GM12864 (cell line): Measurements from ENCODE around the gene CRYAB.
A peak's percentile ranks its signal among the peaks of the same experiment; 100 is the strongest.

Experiments
- DNase-seq: peaks from one replicate; pipeline ENCODE4 v3.0.0-alpha.2; 2011; ENCODE audit warnings: low read depth
- H3K4me3 ChIP-seq: 2 replicates; pipeline ENCODE4 v1.5.1; 2011; ENCODE audit warnings: mild to moderate bottlenecking, low read depth, low read length, control low read depth
- TF ChIP-seq, protein P1 (sequence below): IDR thresholded peaks from 2 replicates; pipeline ENCODE4 v1.5.1; 2011; ENCODE audit warnings: low read depth, mild to moderate bottlenecking, moderate library complexity, low read length, control low read depth, inconsistent platforms; ENCODE audit errors: missing control alignments

Gene CRYAB

DNA sequence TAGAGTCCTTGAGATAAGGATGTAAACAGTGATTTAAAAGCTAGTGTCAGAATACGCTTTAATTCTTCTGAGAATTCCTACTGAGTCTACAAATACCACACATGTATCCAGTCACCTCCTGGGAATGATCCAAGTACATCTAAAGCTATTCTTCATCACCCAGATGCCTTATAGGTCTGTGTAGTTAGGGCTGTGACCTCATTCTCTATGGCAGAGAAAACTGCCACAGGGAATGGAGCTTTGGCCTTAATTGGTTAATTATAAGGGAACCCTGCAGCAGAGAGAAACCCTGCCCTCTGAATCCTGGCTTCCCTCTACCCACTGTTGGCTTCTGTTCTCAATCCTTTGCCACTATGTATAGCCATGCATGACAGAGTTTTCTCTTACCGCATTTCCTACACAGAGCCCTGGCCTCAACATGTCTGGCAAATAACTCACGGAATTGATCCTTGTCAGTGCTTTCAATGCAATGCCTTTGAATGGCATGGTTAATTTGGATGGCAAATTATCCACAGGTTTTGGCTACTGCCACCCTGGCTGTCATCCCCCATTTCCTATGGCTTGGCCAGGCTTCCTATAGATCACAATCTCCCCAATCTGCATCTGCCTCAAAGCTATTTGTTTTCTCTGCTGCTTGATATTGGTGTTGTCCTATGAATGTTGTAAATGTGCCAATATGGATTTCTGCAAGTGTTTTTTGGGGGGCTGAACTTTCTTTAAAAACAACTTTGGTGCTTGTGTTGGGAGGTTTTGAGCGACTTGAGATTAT is 28.4 kb upstream of the CRYAB start:
- DNase-seq = no peak
- no peak overlapping the region for H3K4me3 ChIP-seq
- TF ChIP-seq, protein P1, sequence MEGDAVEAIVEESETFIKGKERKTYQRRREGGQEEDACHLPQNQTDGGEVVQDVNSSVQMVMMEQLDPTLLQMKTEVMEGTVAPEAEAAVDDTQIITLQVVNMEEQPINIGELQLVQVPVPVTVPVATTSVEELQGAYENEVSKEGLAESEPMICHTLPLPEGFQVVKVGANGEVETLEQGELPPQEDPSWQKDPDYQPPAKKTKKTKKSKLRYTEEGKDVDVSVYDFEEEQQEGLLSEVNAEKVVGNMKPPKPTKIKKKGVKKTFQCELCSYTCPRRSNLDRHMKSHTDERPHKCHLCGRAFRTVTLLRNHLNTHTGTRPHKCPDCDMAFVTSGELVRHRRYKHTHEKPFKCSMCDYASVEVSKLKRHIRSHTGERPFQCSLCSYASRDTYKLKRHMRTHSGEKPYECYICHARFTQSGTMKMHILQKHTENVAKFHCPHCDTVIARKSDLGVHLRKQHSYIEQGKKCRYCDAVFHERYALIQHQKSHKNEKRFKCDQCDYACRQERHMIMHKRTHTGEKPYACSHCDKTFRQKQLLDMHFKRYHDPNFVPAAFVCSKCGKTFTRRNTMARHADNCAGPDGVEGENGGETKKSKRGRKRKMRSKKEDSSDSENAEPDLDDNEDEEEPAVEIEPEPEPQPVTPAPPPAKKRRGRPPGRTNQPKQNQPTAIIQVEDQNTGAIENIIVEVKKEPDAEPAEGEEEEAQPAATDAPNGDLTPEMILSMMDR = no peak

DNA sequence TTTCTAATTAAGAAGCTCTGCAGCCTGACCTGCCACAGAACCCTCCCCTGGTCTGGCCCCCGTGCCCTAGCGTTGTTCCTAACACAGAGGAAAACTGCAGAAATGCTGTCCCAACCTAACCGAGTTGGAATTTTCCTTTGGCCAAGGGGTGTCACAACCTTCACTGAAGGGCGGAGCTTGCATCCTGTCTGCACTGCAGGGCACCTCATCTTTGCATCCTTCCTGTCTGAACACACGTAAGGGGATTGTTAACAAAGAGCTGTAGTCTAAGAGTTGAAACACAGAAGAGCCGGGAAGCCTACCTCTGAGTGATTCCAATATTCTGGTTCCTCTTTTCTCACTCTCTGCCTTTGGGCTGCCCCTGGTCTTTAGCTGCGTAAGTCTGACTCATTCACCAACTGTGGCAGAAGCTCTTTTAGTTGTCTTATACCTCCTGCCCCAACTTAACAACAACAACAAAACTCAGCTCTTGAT is 27.2 kb upstream of the CRYAB start:
- H3K4me3 ChIP-seq = no peak overlapping the region; the same call in 1 of the 2 replicates

DNA sequence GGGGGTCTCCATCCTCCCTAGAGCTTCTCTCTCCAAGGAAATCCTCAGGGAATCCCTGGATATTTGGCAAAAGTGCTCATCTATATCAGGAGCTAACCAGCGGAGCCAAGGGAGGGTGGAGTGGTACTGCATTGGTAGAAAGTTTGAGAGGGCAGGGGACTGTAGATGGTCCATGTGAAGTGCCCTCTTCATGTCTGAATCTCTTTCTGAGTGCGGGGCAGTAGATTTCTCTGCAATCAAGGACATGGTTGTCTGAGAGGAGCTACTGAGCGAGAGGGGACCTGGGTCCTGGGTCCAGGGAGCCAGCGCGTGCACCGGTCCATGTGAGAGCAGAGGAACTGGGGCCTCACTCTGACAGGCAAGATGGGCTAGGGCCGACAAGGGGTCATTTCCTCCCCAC is 26.3 kb upstream of the CRYAB start:
- peak overlapping the region; percentile 57; the same call in 1 of the 2 replicates for H3K4me3 ChIP-seq
- no peak for DNase-seq
- TF ChIP-seq, protein P1 = no peak

More for the DNA sequence above, 27.2 kb upstream of the CRYAB start:
- peak; percentile 70 for DNase-seq
- TF ChIP-seq, protein P1 = no peak

DNA sequence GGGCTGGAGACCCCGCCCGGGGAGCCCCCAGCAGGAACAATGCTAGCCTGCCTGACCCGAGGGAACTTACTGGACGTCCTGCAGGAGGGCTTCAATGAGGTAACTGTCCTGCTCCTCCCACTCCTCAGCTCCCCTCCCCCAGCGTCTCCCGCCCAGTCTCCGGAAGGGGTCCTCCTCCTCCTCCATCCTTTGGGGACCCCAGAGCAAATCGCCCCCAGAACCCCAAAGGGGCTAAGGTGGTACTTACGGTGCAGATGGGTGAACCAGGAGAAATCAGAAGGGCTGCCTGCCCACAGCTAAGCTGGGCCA is 25.8 kb upstream of the CRYAB start:
- no peak for DNase-seq
- TF ChIP-seq, protein P1 = no peak

DNA sequence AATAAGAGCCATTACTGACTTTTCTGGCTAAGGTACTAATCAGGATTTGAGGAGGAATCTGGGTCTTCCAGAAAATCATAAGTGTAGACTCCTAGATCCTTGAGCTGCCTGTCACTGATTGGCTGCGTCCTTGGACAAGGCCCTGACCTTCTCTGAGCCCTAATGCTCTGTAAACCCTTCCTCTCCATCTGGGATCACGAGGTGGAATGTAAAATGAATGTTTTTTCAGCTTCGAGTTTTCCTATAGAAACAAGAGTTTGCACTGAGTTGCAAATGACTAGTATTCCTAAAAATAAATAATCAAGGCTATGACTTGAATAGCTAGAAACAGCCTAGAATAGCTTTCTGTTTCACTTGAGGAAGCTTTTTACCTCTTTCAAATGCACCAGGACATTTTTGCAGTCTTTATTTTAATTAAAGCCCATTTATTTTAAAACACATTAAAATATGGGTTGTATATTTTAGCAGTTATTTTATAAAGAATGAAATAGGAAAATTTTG is 24.5 kb upstream of the CRYAB start:
- TF ChIP-seq, protein P1 = no peak
- no peak for DNase-seq
- peak overlapping the region; percentile 57; the same call in 1 of the 2 replicates for H3K4me3 ChIP-seq

More for the DNA sequence above, 25.8 kb upstream of the CRYAB start:
- H3K4me3 ChIP-seq = peak overlapping the region; percentile 57

DNA sequence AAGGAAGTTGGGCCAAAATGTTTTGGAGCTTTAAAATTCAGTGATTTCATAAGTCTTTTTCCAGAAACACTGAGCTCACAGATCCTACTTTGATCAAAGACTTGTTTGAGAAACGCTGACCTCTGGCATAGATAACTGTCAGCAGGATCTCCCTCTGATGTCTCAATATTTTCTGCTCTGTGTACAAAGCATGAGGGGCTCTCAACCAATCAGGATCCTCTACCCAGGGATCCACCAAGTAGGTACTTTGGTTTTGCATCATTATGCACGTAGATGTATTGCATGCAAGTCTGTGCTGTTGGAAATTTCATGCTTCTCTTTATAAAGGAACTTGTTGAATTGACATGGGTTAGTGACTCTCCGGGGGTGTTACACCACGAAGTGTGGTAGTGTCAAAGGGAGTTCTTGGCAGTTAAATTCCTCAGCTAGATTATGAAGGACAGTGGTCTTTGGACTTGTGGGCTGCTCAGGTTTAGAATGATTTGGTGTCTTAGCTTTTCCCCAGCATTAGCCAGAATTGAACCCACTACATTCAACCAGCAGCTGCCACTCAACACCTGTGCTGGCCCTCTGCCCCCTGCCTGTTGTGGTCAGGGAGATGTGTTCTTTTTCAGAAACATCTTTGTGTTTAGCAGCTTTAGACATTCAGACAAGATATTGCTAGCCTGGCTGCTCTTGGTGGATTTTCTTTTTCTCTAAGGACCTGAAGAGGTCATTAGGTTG is 23.9 kb upstream of the CRYAB start:
- no peak overlapping the region for H3K4me3 ChIP-seq
- TF ChIP-seq, protein P1 = no peak
- no peak for DNase-seq
